Neural progenitor cell (in vitro differentiated cells): Measurements from ENCODE around the gene NSUN2. TPM values are rescaled to one million over a fixed set of nuclear protein-coding genes. Genes with fewer than 3 reads are reported as not detected.

Experiments used
- DNase-seq: peaks from one replicate; pipeline ENCODE4 v3.0.0-alpha.2; 2016; ENCODE audit warnings: low spot score
- H2AFZ ChIP-seq: fragments of 200-600 bp; sonication (generic); replicated peaks from 2 replicates; pipeline ENCODE4 v1.6.1; 2016; ENCODE audit warnings: antibody characterized with exemption
- H3F3A ChIP-seq: fragments of 200-600 bp; sonication (generic); 2 replicates; pipeline ENCODE4 v1.6.1; 2016; ENCODE audit warnings: antibody characterized with exemption, low read depth
- H3K27ac ChIP-seq: fragments of 200-600 bp; sonication (generic); 2 replicates; pipeline ENCODE4 v1.5.1; 2016; ENCODE audit warnings: mild to moderate bottlenecking
- H3K27me3 ChIP-seq: fragments of 200-600 bp; sonication (generic); 2 replicates; pipeline ENCODE4 v1.6.1; 2016; ENCODE audit warnings: mild to moderate bottlenecking, moderate library complexity
- H3K36me3 ChIP-seq: fragments of 200-600 bp; sonication (generic); 2 replicates; pipeline ENCODE4 v1.5.1; 2016
- H3K4me1 ChIP-seq: fragments of 200-600 bp; sonication (generic); 2 replicates; pipeline ENCODE4 v1.6.1; 2016; ENCODE audit warnings: mixed run types
- H3K4me2 ChIP-seq: fragments of 200-600 bp; sonication (generic); 2 replicates; pipeline ENCODE4 v1.6.1; 2016
- H3K4me3 ChIP-seq: fragments of 200-600 bp; sonication (generic); 2 replicates; pipeline ENCODE4 v1.5.1; 2016
- H3K79me2 ChIP-seq: fragments of 200-600 bp; sonication (generic); 2 replicates; pipeline ENCODE4 v1.6.1; 2016; ENCODE audit warnings: low read depth
- H3K9ac ChIP-seq: fragments of 200-600 bp; sonication (generic); 2 replicates; pipeline ENCODE4 v1.6.1; 2016
- H3K9me3 ChIP-seq: fragments of 200-600 bp; sonication (generic); 2 replicates; pipeline ENCODE4 v1.5.1; 2016; ENCODE audit warnings: low read depth
- H4K20me1 ChIP-seq: fragments of 200-600 bp; sonication (generic); 2 replicates; pipeline ENCODE4 v1.6.1; 2016; ENCODE audit warnings: low read depth
- H3K27ac Mint-ChIP-seq: 3 replicates; pipeline ENCODE4 v1.8.0; 2021; ENCODE audit warnings: mixed read lengths
- H3K27me3 Mint-ChIP-seq: 2 replicates; pipeline ENCODE4 v1.8.0; 2022; ENCODE audit warnings: low read depth, mild to moderate bottlenecking, inconsistent platforms, moderate library complexity, mixed read lengths; ENCODE audit not compliant: insufficient read depth
- H3K36me3 Mint-ChIP-seq: 3 replicates; pipeline ENCODE4 v1.8.0; 2021; ENCODE audit warnings: mixed read lengths
- H3K4me1 Mint-ChIP-seq: 3 replicates; pipeline ENCODE4 v1.8.0; 2021; ENCODE audit warnings: mixed read lengths
- H3K4me3 Mint-ChIP-seq: 3 replicates; pipeline ENCODE4 v1.8.0; 2021; ENCODE audit warnings: mild to moderate bottlenecking, moderate library complexity, mixed read lengths
- H3K9me3 Mint-ChIP-seq: 3 replicates; pipeline ENCODE4 v1.8.0; 2020; ENCODE audit warnings: mixed read lengths
- CTCF ChIP-seq: fragments of 200-600 bp; sonication (generic); IDR thresholded peaks from 2 replicates; pipeline ENCODE4 v1.5.1; 2017; ENCODE audit warnings: antibody characterized with exemption, mild to moderate bottlenecking
- EZH2 ChIP-seq: fragments of 200-600 bp; sonication (generic); IDR thresholded peaks from 2 replicates; pipeline ENCODE4 v1.6.1; 2017; ENCODE audit warnings: antibody characterized with exemption, mild to moderate bottlenecking, moderate library complexity
- EZH2phosphoT487 ChIP-seq: fragments of 200-600 bp; sonication (generic); IDR thresholded peaks from 2 replicates; pipeline ENCODE4 v1.6.1; 2017; ENCODE audit warnings: antibody characterized with exemption
- total RNA-seq: library from RNA; depleted of rRNA; stranded (reverse); fragments of >200 nt; gene quantifications from 2 replicates; pipeline ENCODE4 v1.2.3, GENCODE V29; 2015; ENCODE audit warnings: low replicate concordance

NSUN2 gene
- total RNA-seq, 1 donor from 2014 or later = 65.4 TPM

GRCh38 chr5:6584101-6584645, 48.7 kb downstream of the NSUN2 start:
- H3K27me3 Mint-ChIP-seq = peaks cover 30% of the 10 kb centered on the region
- DNase-seq = no peak
- H3K9ac ChIP-seq = no peak overlapping the region
- no peaks in the 10 kb centered on the region for H3F3A ChIP-seq
- no peaks in the 10 kb centered on the region for H3K9me3 ChIP-seq
- H3K36me3 Mint-ChIP-seq = no peaks in the 10 kb centered on the region
- no peak overlapping the region for H3K27ac ChIP-seq
- no peaks in the 10 kb centered on the region for H3K36me3 ChIP-seq
- peak overlapping the region; percentile 77 for H3K4me3 Mint-ChIP-seq
- TF ChIP-seq EZH2 (no peak), CTCF (no peak), EZH2phosphoT487 (no peak)
- peaks cover 61% of the 10 kb centered on the region for H3K27me3 ChIP-seq
- H3K79me2 ChIP-seq = no peaks in the 10 kb centered on the region
- no peak overlapping the region for H3K4me3 ChIP-seq
- no peaks in the 10 kb centered on the region for H3K4me1 ChIP-seq
- H3K9me3 Mint-ChIP-seq = no peaks in the 10 kb centered on the region
- H4K20me1 ChIP-seq = no peaks in the 10 kb centered on the region
- peaks cover 6% of the 10 kb centered on the region for H3K4me1 Mint-ChIP-seq
- H2AFZ ChIP-seq = no peak overlapping the region
- no peak overlapping the region for H3K27ac Mint-ChIP-seq
- peak overlapping the region; percentile 80 for H3K4me2 ChIP-seq

- DNase-seq = peak; percentile 82
- H3K9ac ChIP-seq = no peak overlapping the region
- H3K27ac Mint-ChIP-seq = no peak overlapping the region
These were observed 49.6 kb downstream of the NSUN2 start for GRCh38 chr5:6583049-6583880.

GRCh38 chr5:6582507-6583048, 50.3 kb downstream of the NSUN2 start:
- peak overlapping the region; percentile 67 for H3K4me3 Mint-ChIP-seq
- Histone ChIP-seq H3K27me3 (peaks cover 60% of the 10 kb centered on the region), H4K20me1 (no peaks in the 10 kb centered on the region), H3K4me3 (peak overlapping the region; percentile 56), H2AFZ (no peak overlapping the region), H3K79me2 (no peaks in the 10 kb centered on the region), H3K27ac (no peak overlapping the region), H3K36me3 (no peaks in the 10 kb centered on the region), H3F3A (no peaks in the 10 kb centered on the region), H3K4me2 (peak overlapping the region; percentile 80), H3K9me3 (no peaks in the 10 kb centered on the region), H3K4me1 (no peaks in the 10 kb centered on the region), H3K9ac (no peak overlapping the region)
- peaks cover 33% of the 10 kb centered on the region for H3K27me3 Mint-ChIP-seq
- peaks cover 4% of the 10 kb centered on the region for H3K9me3 Mint-ChIP-seq
- H3K27ac Mint-ChIP-seq = no peak overlapping the region
- H3K4me1 Mint-ChIP-seq = peaks cover 6% of the 10 kb centered on the region
- no peak for DNase-seq
- no peak for TF ChIP-seq EZH2
- no peak for TF ChIP-seq EZH2phosphoT487
- no peak for TF ChIP-seq CTCF
- H3K36me3 Mint-ChIP-seq = no peaks in the 10 kb centered on the region

More at GRCh38 chr5:6583049-6583880, 49.6 kb downstream of the NSUN2 start:
- Histone ChIP-seq H3K4me3 (peak overlapping the region; percentile 56), H3F3A (no peaks in the 10 kb centered on the region), H2AFZ (peak overlapping the region; percentile 99), H3K79me2 (no peaks in the 10 kb centered on the region), H3K4me1 (no peaks in the 10 kb centered on the region), H4K20me1 (no peaks in the 10 kb centered on the region), H3K27me3 (peaks cover 61% of the 10 kb centered on the region), H3K4me2 (peak overlapping the region; percentile 80), H3K27ac (no peak overlapping the region), H3K36me3 (no peaks in the 10 kb centered on the region), H3K9me3 (no peaks in the 10 kb centered on the region)
- H3K27me3 Mint-ChIP-seq = peaks cover 33% of the 10 kb centered on the region
- no peaks in the 10 kb centered on the region for H3K9me3 Mint-ChIP-seq
- H3K36me3 Mint-ChIP-seq = no peaks in the 10 kb centered on the region
- peaks cover 6% of the 10 kb centered on the region for H3K4me1 Mint-ChIP-seq
- peak overlapping the region; percentile 67 for H3K4me3 Mint-ChIP-seq
- TF ChIP-seq EZH2 (peak; percentile 29), EZH2phosphoT487 (no peak), CTCF (peak; percentile 58)
